ENCODE measurements around the gene DGUOK. TPM values are rescaled to one million over a fixed set of nuclear protein-coding genes. Genes with fewer than 3 reads are reported as not detected.

DGUOK gene
- total and polyA plus RNA-seq, 10 of the 15 experiments (the other 5 are each of a cell fraction or from before 2014, with no cell fraction given): 64.4 to 234 (median 91.4) TPM

DNA sequence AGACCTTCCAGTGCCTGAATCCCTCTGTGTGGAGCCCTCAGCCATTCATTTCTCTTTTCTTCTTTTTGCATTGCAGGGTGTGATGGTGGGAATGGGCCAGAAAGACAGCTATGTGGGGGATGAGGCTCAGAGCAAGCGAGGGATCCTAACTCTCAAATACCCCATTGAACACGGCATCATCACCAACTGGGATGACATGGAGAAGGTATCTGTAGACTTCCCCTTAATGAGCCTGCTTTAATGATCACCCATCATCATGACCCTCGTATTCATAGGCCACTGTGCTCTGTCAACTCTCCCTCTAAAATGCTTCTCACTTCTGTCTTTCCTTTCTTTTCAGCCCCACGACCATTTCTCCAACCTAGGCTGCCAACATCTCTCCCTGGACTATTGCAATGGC, 24.4 kb upstream of the DGUOK start:
- BruUV-seq (replicated peaks): no TSS peak
- no peak overlapping the region for H3K4me3 ChIP-seq
- intact Hi-C loops (cut with micrococcal nuclease; ENCODE audit: unreplicated experiment): no loop called here
- FAIRE-seq (no peak), ATAC-seq (no peak), DNase-seq (ENCODE audit: low read depth, low spot score) (no peak)
- H3K27ac ChIP-seq (ENCODE audit: control insufficient read depth, insufficient read depth): no peak overlapping the region
- ChIA-PET SMC1A (ENCODE audit: uncharacterized antibody, unreplicated experiment) (interaction anchor here (1.0 kb wide), 1 partner anchor 174 kb away, joined by 3 read pairs; no protein-coding TSS in a partner anchor), POLR2A (no interaction called here), RAD21 (ENCODE audit: unreplicated experiment) (interaction anchor here (1.6 kb wide), 1 partner anchor 78 kb away, joined by 4 read pairs; no protein-coding TSS in a partner anchor), CTCF (interaction anchor here (1.0 to 2.7 kb wide), 4 partner anchors 64 to 245 kb away, joined by 3 to 9 read pairs (median 6); no protein-coding TSS in a partner anchor)
- no peaks in the 10 kb centered on the region for H3K9me3 ChIP-seq (replicated peaks; ENCODE audit: control insufficient read depth, insufficient read depth, low read length)
- H3K4me2 ChIP-seq (ENCODE audit: control insufficient read depth, insufficient read depth): no peak overlapping the region
- no peak overlapping the region for H3K9ac ChIP-seq (ENCODE audit: control insufficient read depth, insufficient read depth, low read length)
- no peaks in the 10 kb centered on the region for H4K20me1 ChIP-seq (ENCODE audit: control insufficient read depth, insufficient read depth)
- H3K27me3 ChIP-seq (replicated peaks in 1 of 2; ENCODE audit: control insufficient read depth in 2 of 2, insufficient read depth in 2 of 2, low read length in 1 of 2): no peaks in the 10 kb centered on the region; a peak in 1 of 4 replicates
- H2AFZ ChIP-seq (ENCODE audit: control insufficient read depth, low read depth, low read length): no peak overlapping the region
- H3K4me1 ChIP-seq (ENCODE audit: control insufficient read depth, insufficient read depth, low read length): peaks cover 1% of the 10 kb centered on the region
- in situ Hi-C loops (cut with MboI): no loop called here
- 71% methylated on average over 4 of the region's 4 CpGs for WGBS (ENCODE audit: insufficient coverage, insufficient replicate concordance, low lambda C conversion rate, missing lambda C conversion rate)
- H3K36me3 ChIP-seq (ENCODE audit: control insufficient read depth in 2 of 2, insufficient read depth in 2 of 2, low read length in 1 of 2): no peaks in the 10 kb centered on the region
- no peaks in the 10 kb centered on the region for H3K79me2 ChIP-seq (ENCODE audit: control insufficient read depth, insufficient read depth, low read length)
- TF ChIP-seq MTA3 (IDR thresholded peaks at IDR 0.05; ENCODE audit: borderline replicate concordance, low read length) (no peak), RAD51 (IDR thresholded peaks at IDR 0.05) (no peak), CHD1 (IDR thresholded peaks at IDR 0.05; ENCODE audit: low read depth, low read length) (no peak), NR2C2 (IDR thresholded peaks at IDR 0.05; ENCODE audit: borderline replicate concordance, control insufficient read depth, insufficient read length, low read depth) (no peak), PAX5 (IDR thresholded peaks at IDR 0.05; ENCODE audit: borderline replicate concordance, low read depth, low read length) (no peak), CBX5 (IDR thresholded peaks at IDR 0.05; ENCODE audit: low read depth) (no peak), RELA (IDR thresholded peaks at IDR 0.05; ENCODE audit: borderline replicate concordance, partially characterized antibody) (no peak)
- TF ChIP-seq, protein P1, sequence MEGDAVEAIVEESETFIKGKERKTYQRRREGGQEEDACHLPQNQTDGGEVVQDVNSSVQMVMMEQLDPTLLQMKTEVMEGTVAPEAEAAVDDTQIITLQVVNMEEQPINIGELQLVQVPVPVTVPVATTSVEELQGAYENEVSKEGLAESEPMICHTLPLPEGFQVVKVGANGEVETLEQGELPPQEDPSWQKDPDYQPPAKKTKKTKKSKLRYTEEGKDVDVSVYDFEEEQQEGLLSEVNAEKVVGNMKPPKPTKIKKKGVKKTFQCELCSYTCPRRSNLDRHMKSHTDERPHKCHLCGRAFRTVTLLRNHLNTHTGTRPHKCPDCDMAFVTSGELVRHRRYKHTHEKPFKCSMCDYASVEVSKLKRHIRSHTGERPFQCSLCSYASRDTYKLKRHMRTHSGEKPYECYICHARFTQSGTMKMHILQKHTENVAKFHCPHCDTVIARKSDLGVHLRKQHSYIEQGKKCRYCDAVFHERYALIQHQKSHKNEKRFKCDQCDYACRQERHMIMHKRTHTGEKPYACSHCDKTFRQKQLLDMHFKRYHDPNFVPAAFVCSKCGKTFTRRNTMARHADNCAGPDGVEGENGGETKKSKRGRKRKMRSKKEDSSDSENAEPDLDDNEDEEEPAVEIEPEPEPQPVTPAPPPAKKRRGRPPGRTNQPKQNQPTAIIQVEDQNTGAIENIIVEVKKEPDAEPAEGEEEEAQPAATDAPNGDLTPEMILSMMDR (IDR thresholded peaks at IDR 0.05 in 2 of 3, conservative IDR thresholded peaks at IDR 0.05 in 1 of 3; ENCODE audit: control insufficient read depth in 2 of 3, extremely low read depth in 1 of 3, insufficient read depth in 1 of 3, low read depth in 3 of 3, low read length in 3 of 3): no peak
- TF ChIP-seq, protein P2, sequence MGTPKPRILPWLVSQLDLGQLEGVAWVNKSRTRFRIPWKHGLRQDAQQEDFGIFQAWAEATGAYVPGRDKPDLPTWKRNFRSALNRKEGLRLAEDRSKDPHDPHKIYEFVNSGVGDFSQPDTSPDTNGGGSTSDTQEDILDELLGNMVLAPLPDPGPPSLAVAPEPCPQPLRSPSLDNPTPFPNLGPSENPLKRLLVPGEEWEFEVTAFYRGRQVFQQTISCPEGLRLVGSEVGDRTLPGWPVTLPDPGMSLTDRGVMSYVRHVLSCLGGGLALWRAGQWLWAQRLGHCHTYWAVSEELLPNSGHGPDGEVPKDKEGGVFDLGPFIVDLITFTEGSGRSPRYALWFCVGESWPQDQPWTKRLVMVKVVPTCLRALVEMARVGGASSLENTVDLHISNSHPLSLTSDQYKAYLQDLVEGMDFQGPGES (IDR thresholded peaks at IDR 0.05): no peak
- TF ChIP-seq, protein P3, sequence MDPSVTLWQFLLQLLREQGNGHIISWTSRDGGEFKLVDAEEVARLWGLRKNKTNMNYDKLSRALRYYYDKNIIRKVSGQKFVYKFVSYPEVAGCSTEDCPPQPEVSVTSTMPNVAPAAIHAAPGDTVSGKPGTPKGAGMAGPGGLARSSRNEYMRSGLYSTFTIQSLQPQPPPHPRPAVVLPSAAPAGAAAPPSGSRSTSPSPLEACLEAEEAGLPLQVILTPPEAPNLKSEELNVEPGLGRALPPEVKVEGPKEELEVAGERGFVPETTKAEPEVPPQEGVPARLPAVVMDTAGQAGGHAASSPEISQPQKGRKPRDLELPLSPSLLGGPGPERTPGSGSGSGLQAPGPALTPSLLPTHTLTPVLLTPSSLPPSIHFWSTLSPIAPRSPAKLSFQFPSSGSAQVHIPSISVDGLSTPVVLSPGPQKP (IDR thresholded peaks at IDR 0.05; ENCODE audit: low read depth, low read length): no peak
- TF ChIP-seq, protein P4, sequence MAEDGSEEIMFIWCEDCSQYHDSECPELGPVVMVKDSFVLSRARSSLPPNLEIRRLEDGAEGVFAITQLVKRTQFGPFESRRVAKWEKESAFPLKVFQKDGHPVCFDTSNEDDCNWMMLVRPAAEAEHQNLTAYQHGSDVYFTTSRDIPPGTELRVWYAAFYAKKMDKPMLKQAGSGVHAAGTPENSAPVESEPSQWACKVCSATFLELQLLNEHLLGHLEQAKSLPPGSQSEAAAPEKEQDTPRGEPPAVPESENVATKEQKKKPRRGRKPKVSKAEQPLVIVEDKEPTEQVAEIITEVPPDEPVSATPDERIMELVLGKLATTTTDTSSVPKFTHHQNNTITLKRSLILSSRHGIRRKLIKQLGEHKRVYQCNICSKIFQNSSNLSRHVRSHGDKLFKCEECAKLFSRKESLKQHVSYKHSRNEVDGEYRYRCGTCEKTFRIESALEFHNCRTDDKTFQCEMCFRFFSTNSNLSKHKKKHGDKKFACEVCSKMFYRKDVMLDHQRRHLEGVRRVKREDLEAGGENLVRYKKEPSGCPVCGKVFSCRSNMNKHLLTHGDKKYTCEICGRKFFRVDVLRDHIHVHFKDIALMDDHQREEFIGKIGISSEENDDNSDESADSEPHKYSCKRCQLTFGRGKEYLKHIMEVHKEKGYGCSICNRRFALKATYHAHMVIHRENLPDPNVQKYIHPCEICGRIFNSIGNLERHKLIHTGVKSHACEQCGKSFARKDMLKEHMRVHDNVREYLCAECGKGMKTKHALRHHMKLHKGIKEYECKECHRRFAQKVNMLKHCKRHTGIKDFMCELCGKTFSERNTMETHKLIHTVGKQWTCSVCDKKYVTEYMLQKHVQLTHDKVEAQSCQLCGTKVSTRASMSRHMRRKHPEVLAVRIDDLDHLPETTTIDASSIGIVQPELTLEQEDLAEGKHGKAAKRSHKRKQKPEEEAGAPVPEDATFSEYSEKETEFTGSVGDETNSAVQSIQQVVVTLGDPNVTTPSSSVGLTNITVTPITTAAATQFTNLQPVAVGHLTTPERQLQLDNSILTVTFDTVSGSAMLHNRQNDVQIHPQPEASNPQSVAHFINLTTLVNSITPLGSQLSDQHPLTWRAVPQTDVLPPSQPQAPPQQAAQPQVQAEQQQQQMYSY (CRISPR knock-in tag; IDR thresholded peaks at IDR 0.05): no peak
- TF ChIP-seq, protein P5, sequence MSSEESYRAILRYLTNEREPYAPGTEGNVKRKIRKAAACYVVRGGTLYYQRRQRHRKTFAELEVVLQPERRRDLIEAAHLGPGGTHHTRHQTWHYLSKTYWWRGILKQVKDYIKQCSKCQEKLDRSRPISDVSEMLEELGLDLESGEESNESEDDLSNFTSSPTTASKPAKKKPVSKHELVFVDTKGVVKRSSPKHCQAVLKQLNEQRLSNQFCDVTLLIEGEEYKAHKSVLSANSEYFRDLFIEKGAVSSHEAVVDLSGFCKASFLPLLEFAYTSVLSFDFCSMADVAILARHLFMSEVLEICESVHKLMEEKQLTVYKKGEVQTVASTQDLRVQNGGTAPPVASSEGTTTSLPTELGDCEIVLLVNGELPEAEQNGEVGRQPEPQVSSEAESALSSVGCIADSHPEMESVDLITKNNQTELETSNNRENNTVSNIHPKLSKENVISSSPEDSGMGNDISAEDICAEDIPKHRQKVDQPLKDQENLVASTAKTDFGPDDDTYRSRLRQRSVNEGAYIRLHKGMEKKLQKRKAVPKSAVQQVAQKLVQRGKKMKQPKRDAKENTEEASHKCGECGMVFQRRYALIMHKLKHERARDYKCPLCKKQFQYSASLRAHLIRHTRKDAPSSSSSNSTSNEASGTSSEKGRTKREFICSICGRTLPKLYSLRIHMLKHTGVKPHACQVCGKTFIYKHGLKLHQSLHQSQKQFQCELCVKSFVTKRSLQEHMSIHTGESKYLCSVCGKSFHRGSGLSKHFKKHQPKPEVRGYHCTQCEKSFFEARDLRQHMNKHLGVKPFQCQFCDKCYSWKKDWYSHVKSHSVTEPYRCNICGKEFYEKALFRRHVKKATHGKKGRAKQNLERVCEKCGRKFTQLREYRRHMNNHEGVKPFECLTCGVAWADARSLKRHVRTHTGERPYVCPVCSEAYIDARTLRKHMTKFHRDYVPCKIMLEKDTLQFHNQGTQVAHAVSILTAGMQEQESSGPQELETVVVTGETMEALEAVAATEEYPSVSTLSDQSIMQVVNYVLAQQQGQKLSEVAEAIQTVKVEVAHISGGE (CRISPR knock-in tag; IDR thresholded peaks at IDR 0.05): no peak

Data from GM12878 (cell line).